ENCODE data around the gene POLR2I. TPM values are rescaled to one million over a fixed set of nuclear protein-coding genes. Genes with fewer than 3 reads are reported as not detected.

The POLR2I gene
- total RNA-seq, 1 donor from 2014 or later = 62.2 TPM

- no peaks in the 10 kb centered on the region for H3K27me3 Mint-ChIP-seq (ENCODE audit: unreplicated experiment)
- no peaks in the 10 kb centered on the region for H3K9me3 Mint-ChIP-seq (ENCODE audit: unreplicated experiment)
- peak overlapping the region; percentile 84 for H3K4me3 Mint-ChIP-seq (ENCODE audit: unreplicated experiment)
- peaks cover 7% of the 10 kb centered on the region for H3K36me3 Mint-ChIP-seq (ENCODE audit: unreplicated experiment)
- peak overlapping the region; percentile 95 for H3K27ac Mint-ChIP-seq (ENCODE audit: unreplicated experiment)
- peaks cover 12% of the 10 kb centered on the region for H3K4me1 Mint-ChIP-seq (ENCODE audit: unreplicated experiment)
- TF ChIP-seq, protein P1, sequence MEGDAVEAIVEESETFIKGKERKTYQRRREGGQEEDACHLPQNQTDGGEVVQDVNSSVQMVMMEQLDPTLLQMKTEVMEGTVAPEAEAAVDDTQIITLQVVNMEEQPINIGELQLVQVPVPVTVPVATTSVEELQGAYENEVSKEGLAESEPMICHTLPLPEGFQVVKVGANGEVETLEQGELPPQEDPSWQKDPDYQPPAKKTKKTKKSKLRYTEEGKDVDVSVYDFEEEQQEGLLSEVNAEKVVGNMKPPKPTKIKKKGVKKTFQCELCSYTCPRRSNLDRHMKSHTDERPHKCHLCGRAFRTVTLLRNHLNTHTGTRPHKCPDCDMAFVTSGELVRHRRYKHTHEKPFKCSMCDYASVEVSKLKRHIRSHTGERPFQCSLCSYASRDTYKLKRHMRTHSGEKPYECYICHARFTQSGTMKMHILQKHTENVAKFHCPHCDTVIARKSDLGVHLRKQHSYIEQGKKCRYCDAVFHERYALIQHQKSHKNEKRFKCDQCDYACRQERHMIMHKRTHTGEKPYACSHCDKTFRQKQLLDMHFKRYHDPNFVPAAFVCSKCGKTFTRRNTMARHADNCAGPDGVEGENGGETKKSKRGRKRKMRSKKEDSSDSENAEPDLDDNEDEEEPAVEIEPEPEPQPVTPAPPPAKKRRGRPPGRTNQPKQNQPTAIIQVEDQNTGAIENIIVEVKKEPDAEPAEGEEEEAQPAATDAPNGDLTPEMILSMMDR (IDR thresholded peaks at IDR 0.05) = no peak
- no peak for DNase-seq (ENCODE audit: extremely low spot score, unreplicated experiment)
Observed at GRCh38 chr19:36128392-36128736, 13.7 kb upstream of the POLR2I start.

- H3K36me3 Mint-ChIP-seq (ENCODE audit: unreplicated experiment) = peaks cover 7% of the 10 kb centered on the region
- no peaks in the 10 kb centered on the region for H3K27me3 Mint-ChIP-seq (ENCODE audit: unreplicated experiment)
- H3K9me3 Mint-ChIP-seq (ENCODE audit: unreplicated experiment) = no peaks in the 10 kb centered on the region
- no peak overlapping the region for H3K27ac Mint-ChIP-seq (ENCODE audit: unreplicated experiment)
- DNase-seq (ENCODE audit: extremely low spot score, unreplicated experiment) = no peak
- TF ChIP-seq, protein P1 (IDR thresholded peaks at IDR 0.05) = no peak
- H3K4me1 Mint-ChIP-seq (ENCODE audit: unreplicated experiment) = peaks cover 8% of the 10 kb centered on the region
- no peak overlapping the region for H3K4me3 Mint-ChIP-seq (ENCODE audit: unreplicated experiment)
Observed at GRCh38 chr19:36125557-36125956, 10.9 kb upstream of the POLR2I start.

- TF ChIP-seq, protein P1 (IDR thresholded peaks at IDR 0.05) = no peak
- DNase-seq (ENCODE audit: extremely low spot score, unreplicated experiment) = no peak
- H3K27me3 Mint-ChIP-seq (ENCODE audit: unreplicated experiment) = no peaks in the 10 kb centered on the region
- H3K36me3 Mint-ChIP-seq (ENCODE audit: unreplicated experiment) = peaks cover 20% of the 10 kb centered on the region
- no peaks in the 10 kb centered on the region for H3K9me3 Mint-ChIP-seq (ENCODE audit: unreplicated experiment)
- H3K4me3 Mint-ChIP-seq (ENCODE audit: unreplicated experiment) = no peak overlapping the region
- peaks cover 10% of the 10 kb centered on the region for H3K4me1 Mint-ChIP-seq (ENCODE audit: unreplicated experiment)
- H3K27ac Mint-ChIP-seq (ENCODE audit: unreplicated experiment) = no peak overlapping the region
Observed at GRCh38 chr19:36121486-36122124, 6.9 kb upstream of the POLR2I start.

DNA sequence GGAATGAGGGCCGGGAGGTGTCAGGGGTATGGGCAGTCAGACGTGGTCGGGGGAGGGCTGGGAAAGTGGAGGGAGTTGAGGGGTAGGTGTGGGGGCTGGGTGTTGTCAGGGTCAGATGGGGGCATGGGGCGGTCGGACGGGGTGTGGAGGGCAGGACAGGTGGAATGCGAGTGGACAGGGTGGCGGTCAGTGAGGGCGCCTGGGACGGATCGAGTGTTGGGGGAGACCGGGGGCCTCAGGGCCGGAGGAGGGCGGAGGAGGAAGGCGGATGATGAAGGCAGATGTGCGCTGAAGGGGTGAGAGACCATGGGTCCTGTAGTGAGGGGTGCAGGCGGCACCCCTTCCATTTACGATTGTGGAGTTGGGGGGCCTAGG lies 6.3 kb upstream of the POLR2I start:
- Mint-ChIP-seq H3K4me1 (ENCODE audit: unreplicated experiment) (peaks cover 14% of the 10 kb centered on the region), H3K4me3 (ENCODE audit: unreplicated experiment) (no peak overlapping the region), H3K27me3 (ENCODE audit: unreplicated experiment) (no peaks in the 10 kb centered on the region), H3K27ac (ENCODE audit: unreplicated experiment) (no peak overlapping the region), H3K36me3 (ENCODE audit: unreplicated experiment) (peaks cover 23% of the 10 kb centered on the region), H3K9me3 (ENCODE audit: unreplicated experiment) (no peaks in the 10 kb centered on the region)
- DNase-seq (ENCODE audit: extremely low spot score, unreplicated experiment) = no peak
- TF ChIP-seq, protein P1 (IDR thresholded peaks at IDR 0.05) = no peak

GRCh38 chr19:36120092-36120983 lies 5.7 kb upstream of the POLR2I start:
- Mint-ChIP-seq H3K27ac (ENCODE audit: unreplicated experiment) (peak overlapping the region; percentile 62), H3K36me3 (ENCODE audit: unreplicated experiment) (peaks cover 17% of the 10 kb centered on the region), H3K4me1 (ENCODE audit: unreplicated experiment) (peaks cover 16% of the 10 kb centered on the region), H3K27me3 (ENCODE audit: unreplicated experiment) (no peaks in the 10 kb centered on the region), H3K4me3 (ENCODE audit: unreplicated experiment) (no peak overlapping the region), H3K9me3 (ENCODE audit: unreplicated experiment) (no peaks in the 10 kb centered on the region)
- TF ChIP-seq, protein P1 (IDR thresholded peaks at IDR 0.05) = no peak
- no peak for DNase-seq (ENCODE audit: extremely low spot score, unreplicated experiment)
